GM19467 (cell line): ENCODE results near the gene MLLT6.

Experiments used
- ATAC-seq: cut with Tn5 transposase; IDR thresholded peaks from one replicate; pipeline ENCODE4 v1.9.1; 2021; ENCODE audit warnings: mild to moderate bottlenecking, moderate library complexity; ENCODE audit not compliant: unreplicated experiment

Gene MLLT6

GRCh38 chr17:38741461-38741860, 36.4 kb downstream of the MLLT6 start:
- ATAC-seq = no peak

- no peak for ATAC-seq
Measured at GRCh38 chr17:38741921-38742410, 36.9 kb downstream of the MLLT6 start.

GRCh38 chr17:38742411-38743308, 37.6 kb downstream of the MLLT6 start:
- no peak for ATAC-seq

GRCh38 chr17:38743556-38744171, 38.6 kb downstream of the MLLT6 start:
- ATAC-seq = no peak

- ATAC-seq = no peak
Measured at GRCh38 chr17:38745545-38745944, 40.5 kb downstream of the MLLT6 start.

- ATAC-seq = no peak
Measured at GRCh38 chr17:38746004-38746848, 41.2 kb downstream of the MLLT6 start.

- ATAC-seq = no peak
Measured at GRCh38 chr17:38746849-38747462, 41.9 kb downstream of the MLLT6 start.

GRCh38 chr17:38747463-38748148, 42.5 kb downstream of the MLLT6 start:
- no peak for ATAC-seq

GRCh38 chr17:38748149-38748891, 43.2 kb downstream of the MLLT6 start, which contains the start of gene PCGF2:
PCGF2 (minus strand) TSS chr17:38748336; CDS start chr17:38740402, 7,934 bp downstream.
- no peak for ATAC-seq

- no peak for ATAC-seq
Measured at GRCh38 chr17:38748892-38749222, 43.8 kb downstream of the MLLT6 start.

GRCh38 chr17:38749223-38750043, 44.4 kb downstream of the MLLT6 start:
- ATAC-seq = no peak

GRCh38 chr17:38750044-38750311, 44.9 kb downstream of the MLLT6 start:
- ATAC-seq = no peak

- no peak for ATAC-seq
Measured at GRCh38 chr17:38750312-38751121, 45.4 kb downstream of the MLLT6 start.

GRCh38 chr17:38751144-38751807, 46.2 kb downstream of the MLLT6 start:
- no peak for ATAC-seq

- peak; percentile 19 for ATAC-seq
Measured at GRCh38 chr17:38751808-38752307, 46.8 kb downstream of the MLLT6 start.

GRCh38 chr17:38752308-38753070, 47.4 kb downstream of the MLLT6 start, which contains the start of gene PSMB3:
PSMB3 (plus strand) TSS chr17:38752741; CDS start chr17:38752827, 86 bp downstream.
- peak; percentile 81 for ATAC-seq
